Activated gamma-delta T cell treated with anti-CD3 and anti-CD28 coated beads, Interleukin-2, amount 50 U/mL, for 16 hours (primary cell): ENCODE results near the gene TNS4.

Experiments
- DNase-seq: peaks from one replicate; pipeline ENCODE4 v3.0.0-alpha.2; 2020; ENCODE audit warnings: low read depth

TNS4 gene

GRCh38 chr17:40472733-40473452, 28.5 kb downstream of the TNS4 start:
- no peak for DNase-seq

DNA sequence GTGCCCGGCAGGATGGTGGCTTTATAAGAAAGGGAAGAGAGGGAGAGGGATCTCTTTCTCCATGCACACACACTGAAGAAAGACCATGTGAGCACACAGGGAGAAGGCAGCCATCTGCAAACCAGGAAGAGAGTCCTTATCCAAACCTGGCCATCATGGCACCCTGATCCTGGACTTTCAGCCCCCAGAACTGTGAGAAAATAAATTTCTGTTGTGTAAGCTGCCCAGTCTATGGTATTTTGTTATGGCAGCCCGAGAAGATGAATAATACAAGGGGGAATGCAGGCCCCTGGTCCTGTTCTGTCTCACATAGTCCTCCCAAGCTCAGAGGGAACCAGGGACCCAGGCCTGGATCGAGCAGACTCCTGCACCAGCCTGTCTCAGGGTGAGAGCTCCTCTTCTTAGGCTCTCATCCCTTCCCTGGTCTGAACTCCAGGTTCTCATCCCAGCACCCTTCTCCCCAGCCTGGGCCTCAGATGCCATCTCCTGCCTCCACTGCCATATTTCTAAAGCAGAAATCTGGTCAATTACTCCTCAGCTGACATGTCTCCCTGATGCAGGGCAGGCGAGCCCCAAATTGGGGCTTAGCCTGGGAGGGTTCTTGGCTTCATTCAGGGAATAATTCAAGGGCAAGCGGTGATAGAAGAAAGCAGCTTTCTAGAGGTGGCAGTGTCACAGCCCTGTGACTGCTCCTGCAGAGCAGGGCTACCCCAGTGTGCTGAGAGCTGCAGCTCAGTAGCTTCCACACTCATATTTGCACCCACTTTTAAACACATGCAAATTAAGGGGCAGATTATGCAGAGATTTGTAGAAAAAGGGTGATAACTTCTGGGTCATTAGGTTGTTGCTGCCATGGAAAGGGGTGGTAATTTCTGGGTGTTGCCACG, 29.3 kb downstream of the TNS4 start:
- no peak for DNase-seq

DNA sequence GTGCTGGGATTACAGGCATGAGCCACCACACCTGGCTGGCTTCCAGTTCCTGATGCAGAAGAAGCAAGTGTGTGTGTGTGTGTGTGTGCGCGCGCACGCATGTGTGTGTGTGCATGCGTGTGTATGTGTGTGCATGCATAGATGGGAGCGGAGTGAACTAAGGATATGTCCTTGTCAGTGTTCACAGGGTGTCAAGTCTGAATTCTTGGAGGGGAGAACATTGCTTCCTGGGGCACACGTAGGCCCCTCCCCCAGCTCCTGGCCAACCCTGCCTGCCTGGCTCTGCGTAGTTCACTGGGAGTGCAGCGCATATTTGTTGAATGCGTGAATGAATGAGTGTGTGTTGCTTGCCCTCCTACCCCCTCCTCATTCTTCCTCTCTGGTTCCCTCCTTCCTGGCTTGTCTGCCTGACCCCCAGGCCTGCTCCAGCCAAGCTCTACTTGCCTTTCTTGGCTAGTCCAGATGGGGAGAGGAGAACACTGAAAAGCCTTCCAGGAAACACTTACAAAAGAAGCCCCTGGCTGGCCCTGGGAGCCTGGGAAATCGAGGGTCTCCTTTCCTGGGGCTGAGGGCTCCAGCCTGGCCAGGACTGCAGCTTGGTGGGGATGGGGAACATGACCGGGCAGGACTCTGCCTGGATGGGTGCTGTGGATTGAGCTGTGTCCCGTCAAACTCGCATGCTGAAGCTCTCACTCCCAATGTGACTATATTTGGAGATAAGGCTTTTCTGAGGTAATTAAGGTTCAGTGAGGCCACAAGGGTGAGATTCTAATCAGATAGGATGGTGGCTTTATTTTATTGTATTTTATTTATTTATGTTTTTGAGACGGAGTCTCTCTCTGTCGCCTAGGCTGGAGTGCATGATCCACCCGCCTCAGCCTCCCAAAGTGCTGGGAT, 30.2 kb downstream of the TNS4 start:
- no peak for DNase-seq

- DNase-seq, result no peak
Observed at GRCh38 chr17:40469805-40470675, 31.4 kb downstream of the TNS4 start.

- DNase-seq, result no peak
Observed at GRCh38 chr17:40468560-40468959, 32.9 kb downstream of the TNS4 start.

- DNase-seq, result no peak
Observed at GRCh38 chr17:40467281-40467867, 34.0 kb downstream of the TNS4 start.

GRCh38 chr17:40466298-40466971, 35.0 kb downstream of the TNS4 start:
- no peak for DNase-seq

DNA sequence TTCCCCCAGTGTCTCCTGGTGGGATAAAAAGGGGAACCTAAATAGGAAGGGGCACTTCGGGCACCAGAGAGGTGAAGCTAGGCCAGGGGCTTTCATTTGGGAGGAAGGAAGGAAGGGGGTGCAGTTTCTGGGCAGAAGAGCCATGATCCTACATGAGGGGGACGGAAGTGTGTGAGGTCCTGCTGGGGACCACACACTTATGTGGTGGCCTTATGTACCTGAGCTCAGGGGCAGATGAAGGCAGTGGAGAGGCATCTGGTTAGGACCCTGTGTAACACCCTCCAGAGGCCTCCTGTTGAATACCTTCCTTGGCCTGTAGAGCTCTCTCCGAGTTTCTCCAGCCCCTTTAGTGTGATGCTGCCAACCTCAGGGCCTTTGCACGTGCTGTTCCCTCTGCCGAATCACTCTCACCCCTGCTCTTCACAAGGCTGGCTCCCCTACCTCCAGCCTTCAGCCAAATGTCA, 37.0 kb downstream of the TNS4 start:
- no peak for DNase-seq

GRCh38 chr17:40463122-40463550, 38.3 kb downstream of the TNS4 start:
- no peak for DNase-seq

DNA sequence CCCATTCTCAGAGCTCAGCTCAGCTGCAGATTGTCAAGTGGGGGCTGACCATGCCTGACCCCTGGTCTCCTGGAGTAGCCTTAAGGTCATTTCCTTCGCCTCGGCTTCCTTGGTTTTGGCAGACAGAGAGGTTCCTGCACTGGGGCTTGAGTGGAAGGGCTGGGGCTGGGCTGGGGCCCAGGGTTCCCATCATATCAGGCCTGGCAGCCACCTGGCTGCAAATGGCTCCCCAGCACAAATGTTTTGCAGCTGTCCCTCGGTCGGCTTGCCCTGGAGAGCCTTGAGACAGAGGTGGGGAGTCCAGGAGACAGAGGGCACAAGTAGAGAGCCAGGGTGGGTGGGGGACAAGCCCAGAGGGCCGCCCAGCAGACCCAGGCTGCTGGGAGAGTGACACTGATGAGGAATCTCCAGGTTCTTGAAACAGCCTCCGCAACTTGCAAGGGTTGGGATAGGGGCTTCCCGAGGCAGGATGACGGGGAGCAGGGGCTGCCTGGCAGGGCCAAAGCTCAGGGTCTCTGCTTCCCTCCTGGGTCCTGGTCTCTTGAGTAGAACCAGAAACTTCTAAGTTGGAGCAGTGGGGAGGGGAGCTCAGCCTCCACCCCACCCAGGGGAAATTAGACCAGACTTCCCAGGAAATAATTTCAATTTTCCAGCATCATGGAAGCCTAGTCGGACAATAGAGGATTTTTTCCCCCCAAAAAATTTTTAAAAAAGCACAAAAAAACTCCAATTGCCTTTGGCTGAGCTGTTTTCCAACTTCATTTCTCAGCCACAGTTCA, 38.9 kb downstream of the TNS4 start:
- no peak for DNase-seq

GRCh38 chr17:40461732-40462342, 39.6 kb downstream of the TNS4 start:
- DNase-seq, result no peak

GRCh38 chr17:40460968-40461731, 40.3 kb downstream of the TNS4 start:
- DNase-seq, result no peak

GRCh38 chr17:40460604-40460967, 40.8 kb downstream of the TNS4 start:
- no peak for DNase-seq

DNA sequence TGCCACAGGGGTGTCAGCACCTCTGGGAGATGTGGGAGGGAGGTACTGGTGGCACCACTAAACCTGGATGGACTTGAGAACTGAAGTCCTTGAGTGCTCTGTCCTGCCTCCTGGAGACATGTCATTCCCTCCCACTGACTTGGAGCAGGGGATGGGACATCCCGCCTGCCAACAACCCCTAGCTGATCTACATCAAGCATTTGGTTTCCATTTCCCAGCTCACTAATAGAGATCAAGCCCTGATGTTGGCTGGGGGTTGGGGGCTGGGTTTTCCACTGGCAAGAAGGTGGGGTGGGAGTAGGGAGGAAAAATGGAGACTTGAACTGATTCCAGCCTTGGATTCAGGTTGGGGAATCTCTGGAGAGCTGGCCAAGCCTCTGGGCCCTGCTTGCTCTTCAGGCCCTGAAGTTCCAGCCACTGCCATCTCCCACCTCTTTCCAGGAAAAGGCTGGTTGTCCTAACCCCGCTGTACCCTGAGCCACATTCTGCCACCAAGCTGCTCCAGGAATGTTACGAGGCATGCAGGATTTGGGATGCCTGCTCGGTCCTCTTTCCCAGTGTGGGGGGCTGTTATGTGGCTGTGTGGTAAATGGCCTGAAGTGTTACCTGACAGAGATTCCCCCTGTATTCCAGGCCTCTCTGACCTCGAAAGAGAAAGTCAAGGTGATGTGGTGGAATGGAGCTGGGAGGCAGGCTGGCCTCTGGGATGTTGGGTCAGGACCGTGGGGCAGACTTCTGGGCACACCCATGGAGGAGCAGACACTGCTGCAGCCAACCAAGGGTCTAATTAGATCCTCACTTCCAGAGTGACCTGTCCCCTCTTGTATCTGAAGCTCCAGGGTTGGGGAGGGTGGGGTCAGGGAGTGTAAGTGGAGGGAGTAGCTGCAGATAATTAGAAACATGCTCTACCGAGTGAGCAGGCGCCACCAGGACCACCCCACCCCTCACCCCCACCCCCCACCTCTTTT, 41.5 kb downstream of the TNS4 start:
- DNase-seq, result no peak

GRCh38 chr17:40458851-40459482, 42.5 kb downstream of the TNS4 start:
- no peak for DNase-seq

DNA sequence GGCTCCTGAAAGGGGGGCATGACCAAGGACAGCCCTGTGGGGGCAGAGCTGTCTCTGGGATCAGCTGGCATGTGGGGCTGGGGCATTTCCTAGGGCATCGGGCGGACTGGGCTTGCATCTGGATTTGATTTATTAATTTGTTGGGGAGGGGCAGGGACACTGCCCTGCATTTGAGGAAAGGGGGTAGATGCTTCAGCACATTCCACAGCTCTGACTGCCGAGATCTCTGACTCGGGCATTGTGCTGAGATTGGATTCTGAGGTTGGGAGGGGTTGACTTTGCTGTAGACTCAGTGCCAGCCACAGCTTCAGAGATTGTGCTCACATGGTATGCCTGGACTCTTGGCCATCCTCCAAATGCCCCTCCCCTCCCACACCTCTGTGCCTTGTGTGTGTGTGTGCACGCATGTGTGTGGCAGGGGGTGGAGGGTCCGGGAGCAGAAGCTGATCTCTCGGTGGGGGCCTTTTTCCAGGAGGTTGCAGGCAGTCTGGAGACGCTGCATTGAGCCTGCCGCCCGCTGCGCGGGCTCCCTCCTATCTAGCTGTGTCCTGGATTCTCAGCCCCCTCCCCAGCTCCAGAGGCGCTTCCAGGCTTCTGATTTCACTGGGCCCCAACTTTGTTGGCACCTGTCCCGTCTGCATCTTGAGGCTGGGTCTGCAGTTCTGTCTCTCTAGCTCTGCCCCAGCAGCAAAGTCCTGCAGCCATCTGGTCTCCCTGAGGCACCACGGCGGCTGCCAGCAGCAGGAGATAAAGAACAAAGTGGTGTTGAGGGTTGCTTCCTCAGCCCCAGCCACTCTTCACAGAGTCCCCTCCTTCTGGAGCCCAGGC, 43.2 kb downstream of the TNS4 start:
- no peak for DNase-seq
